Measurements from ENCODE around the gene PNLIPRP2.
A peak's percentile ranks its signal among the peaks of the same experiment; 100 is the strongest.

The PNLIPRP2 gene

DNA sequence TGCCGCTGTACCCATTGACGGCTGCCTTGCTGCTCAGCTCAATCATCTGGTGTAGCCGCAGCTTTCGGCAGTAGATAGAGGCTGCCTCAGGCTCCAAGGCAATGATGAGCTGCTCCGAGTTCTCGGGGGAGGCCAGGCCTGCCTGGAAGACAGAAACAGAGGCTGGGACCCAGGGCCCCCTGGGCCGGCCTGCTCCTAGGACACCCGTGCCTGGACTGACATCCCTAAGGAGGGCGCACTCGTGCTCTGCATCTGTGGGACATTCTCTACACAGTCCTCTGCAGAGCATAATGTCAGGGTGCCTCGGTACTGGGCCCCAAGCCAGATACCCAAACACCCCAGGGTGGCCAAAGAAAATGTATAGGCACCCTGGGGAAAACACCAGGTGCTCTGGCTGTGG, 63.1 kb downstream of the PNLIPRP2 start:
- no peak for DNase-seq (ENCODE audit: low spot score)

GRCh38 chr10:116684781-116685180, 64.0 kb downstream of the PNLIPRP2 start:
- DNase-seq (ENCODE audit: low spot score): no peak

DNA sequence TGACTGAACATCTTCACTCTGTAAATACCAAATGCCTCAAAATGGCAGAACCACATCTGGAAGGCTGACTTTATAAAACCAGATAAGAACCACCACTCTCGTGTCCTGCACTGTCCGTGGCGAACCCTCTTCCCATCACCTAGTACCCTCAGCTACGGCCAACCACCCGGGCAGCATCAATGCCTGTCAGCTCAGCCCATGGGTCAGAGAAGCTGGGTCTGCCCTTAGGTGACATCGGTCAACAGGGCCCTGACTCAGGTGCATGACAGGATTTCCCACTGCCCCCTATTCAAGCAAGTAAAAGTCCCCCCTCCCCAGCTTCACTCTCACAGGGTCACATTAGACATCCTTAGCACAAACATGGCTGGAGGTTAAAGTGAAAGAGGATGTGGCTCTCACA, 65.1 kb downstream of the PNLIPRP2 start:
- no peak for DNase-seq (ENCODE audit: low spot score)

- no peak for DNase-seq (ENCODE audit: low spot score)
These were observed 65.9 kb downstream of the PNLIPRP2 start for GRCh38 chr10:116686632-116687031.

- no peak for DNase-seq (ENCODE audit: low spot score)
These were observed 66.9 kb downstream of the PNLIPRP2 start for GRCh38 chr10:116687633-116688032.

DNA sequence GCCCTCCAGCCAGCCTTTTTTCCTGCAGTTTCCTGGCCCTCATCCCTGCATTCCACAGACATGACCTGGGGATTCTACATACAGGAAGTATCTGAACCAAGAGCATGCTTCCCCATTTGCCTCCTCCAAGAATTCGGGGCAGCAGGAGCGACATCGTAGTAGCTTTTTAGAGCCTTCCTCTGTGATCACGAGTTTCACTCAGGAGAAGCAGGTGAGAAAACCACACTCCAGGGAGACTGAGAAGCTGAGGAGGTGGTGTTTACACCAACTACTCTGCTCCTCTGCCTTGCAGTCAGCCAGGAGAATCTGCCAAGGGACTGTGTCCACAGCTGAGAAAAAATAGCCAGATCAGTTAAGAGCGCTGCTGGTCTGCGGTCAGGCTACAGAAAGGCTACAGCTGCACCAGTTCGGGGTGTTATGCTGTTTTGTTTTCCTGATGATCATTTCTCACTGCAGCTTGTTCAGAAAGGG, 67.5 kb downstream of the PNLIPRP2 start:
- no peak for DNase-seq (ENCODE audit: low spot score)

DNA sequence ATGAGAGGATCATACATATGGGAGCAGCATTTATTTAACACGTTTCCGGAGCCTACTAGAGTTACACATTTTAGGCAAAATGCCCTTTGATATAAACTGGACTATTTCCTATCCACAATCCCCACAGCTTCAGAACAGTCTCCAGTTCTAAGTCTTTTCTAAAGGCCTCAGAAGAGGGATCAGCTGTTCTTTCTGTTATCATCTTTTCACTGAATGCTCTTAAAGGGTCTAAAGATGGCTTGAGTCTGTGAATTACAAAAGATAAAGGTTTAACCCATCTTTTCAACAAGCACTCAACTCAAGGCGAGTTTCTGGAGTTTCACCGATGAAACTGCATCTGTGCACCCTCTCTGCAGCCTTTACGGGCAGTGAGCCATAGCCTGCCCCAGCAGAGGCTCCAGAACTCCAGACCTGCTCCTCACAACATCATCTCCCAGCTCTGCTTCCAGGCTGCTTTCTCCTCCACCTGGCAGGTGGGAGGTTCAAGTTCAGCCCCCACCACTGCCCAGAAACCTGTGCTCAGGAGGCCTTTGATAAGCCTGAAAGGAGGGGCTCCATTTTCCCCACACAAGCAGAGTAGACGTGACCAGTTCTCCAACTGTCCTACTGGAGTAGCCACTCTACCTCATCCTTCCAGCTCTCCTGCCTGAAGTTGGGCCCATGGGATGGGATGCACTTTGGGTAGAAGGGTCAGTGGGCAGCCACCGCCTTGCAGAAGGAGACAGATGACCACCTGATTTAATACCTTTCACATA, 68.2 kb downstream of the PNLIPRP2 start:
- no peak for DNase-seq (ENCODE audit: low spot score)

- no peak for DNase-seq (ENCODE audit: low spot score)
These were observed 69.0 kb downstream of the PNLIPRP2 start for GRCh38 chr10:116689744-116690143.

DNA sequence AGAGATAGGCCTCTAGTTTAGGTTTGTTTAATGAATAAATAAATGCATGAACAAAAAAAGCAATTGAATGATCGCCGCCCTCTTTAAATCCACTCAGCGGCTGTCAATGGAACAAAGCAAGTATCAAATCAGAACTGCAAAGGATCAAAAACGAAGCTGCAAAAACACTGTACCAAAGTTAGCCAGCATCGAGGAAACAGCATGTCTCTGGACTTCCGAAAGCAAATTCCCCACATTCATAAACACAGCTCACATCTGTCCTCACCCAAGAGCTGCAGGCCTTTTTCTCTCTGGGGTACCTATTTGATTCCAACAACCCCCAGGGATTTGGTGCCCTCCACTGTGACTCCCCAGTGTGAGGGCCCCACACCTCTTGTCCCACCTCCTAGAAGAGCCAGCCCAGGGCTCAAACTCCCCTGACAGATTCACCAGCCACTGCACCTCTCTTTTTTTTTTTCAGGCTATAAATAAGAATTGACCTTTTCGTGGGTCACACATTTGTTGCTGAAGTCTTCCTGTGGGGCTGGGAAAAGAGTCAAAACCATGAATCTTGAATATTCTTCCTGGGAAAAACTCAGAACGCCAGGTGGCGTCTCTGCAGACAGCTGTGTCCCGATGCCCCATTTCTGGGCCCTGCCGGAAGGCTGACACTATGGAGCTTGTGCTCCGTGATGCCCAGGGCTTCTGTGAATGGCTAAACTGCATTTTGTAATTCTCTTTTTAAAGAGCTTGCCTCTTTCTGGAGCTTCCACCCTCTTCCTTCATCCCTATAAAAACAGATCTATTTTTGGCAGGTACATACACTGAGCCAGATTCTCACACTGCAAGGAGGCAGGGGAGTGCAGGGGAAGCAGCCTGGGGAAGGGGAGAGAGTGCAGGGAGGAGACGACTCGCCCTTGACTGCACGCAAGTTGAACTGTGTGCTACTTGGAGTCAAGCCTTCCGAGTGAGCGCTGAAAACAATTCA, 69.9 kb downstream of the PNLIPRP2 start:
- peak; percentile 64 for DNase-seq (ENCODE audit: low spot score)

DNA sequence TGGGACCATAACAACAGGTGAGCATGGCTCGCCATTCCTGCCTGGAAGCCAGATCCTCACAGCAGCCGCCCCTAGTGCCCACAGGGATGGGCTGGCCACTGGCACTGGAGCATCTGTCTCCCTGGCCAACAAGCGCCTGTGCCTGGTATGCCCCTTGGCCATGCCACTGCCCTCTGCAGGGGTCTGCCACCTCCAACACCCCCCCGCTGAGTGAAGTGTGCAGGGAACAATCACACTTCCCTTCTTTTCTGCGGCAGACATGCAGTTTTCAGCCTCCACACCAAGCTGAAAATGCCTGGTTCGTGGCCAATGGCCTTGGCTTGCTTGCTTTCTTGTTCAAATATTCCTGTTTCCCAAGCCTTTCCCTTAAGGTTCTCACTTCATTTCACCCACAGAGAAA, 70.9 kb downstream of the PNLIPRP2 start:
- DNase-seq (ENCODE audit: low spot score): peak; percentile 36

- DNase-seq (ENCODE audit: low spot score): no peak
These were observed 71.5 kb downstream of the PNLIPRP2 start for GRCh38 chr10:116692225-116692624.

DNA sequence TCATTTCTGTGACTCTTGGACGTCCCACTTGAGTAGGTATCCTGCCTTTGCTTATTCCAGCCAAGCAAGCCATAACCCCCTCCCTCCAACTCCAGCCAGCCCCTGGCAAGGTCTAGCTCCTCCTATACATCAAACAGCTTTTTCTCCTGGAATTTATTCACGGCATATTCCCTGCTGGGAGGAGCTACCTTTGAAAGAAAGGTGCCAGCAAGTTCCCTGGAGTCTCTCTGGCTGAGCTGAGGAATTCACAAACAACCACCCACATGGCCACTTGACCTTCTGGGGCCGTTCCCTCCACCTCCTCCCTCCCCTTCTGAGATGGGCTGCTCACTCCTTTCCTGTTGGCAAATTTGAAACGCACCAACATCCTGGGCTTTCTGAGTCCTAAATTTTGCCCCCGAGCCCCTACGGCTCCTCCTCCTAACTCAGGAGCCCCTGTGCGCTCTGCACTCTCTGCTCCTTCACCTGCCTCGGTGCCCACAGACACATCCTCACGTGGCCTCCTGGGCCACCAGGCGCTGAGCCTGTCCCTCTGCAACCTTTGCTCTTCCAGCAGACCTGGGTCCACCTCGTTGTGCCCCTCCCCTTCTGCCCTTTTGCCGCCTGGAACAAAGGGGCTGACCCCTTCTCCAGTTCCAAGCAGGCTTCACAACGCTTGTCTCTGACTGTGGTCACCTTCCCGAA, 73.6 kb downstream of the PNLIPRP2 start:
- no peak for DNase-seq (ENCODE audit: low spot score)

Measured in Ammon's horn (tissue), 1 donor.